Measurements from ENCODE around the gene KCNMB1. TPM values are rescaled to one million over a fixed set of nuclear protein-coding genes. Genes with fewer than 3 reads are reported as not detected.

The KCNMB1 gene
- total RNA-seq, 2 donors from 2014 or later = 0.09 TPM; not detected in 1

GRCh38 chr5:170337045-170337733, 52.0 kb downstream of the KCNMB1 start:
- H3K4me3 ChIP-seq (ENCODE audit: low read length) = no peak overlapping the region
- Mint-ChIP-seq H3K4me3 (no peak overlapping the region), H3K27ac (no peak overlapping the region), H3K4me1 (peaks cover 37% of the 10 kb centered on the region), H3K36me3 (ENCODE audit: low read depth) (no peaks in the 10 kb centered on the region), H3K9me3 (peaks cover 15% of the 10 kb centered on the region), H3K27me3 (ENCODE audit: insufficient read depth) (peaks cover 18% of the 10 kb centered on the region)
- DNase-seq = no peak
- peaks cover 16% of the 10 kb centered on the region for H3K27me3 ChIP-seq (ENCODE audit: control insufficient read depth, insufficient read depth, low read length, poor library complexity, severe bottlenecking)
- WGBS, 2 experiments (ENCODE audit: insufficient coverage in 1 of 2, insufficient read length in 1 of 2) = 72 to 88% methylated on average over 3 to 9 of the region's 9 CpGs
- no peaks in the 10 kb centered on the region for H3K36me3 ChIP-seq (ENCODE audit: control insufficient read depth, insufficient read depth, low read length)
- peaks cover 14% of the 10 kb centered on the region for H3K4me1 ChIP-seq (ENCODE audit: control insufficient read depth, insufficient read depth, low read length)
- no peak overlapping the region for H3K9ac ChIP-seq (ENCODE audit: extremely low read depth, low read length, poor library complexity, severe bottlenecking)
- H3K9me3 ChIP-seq (ENCODE audit: control insufficient read depth, low read length) = peaks cover 16% of the 10 kb centered on the region
- TF ChIP-seq, protein P1, sequence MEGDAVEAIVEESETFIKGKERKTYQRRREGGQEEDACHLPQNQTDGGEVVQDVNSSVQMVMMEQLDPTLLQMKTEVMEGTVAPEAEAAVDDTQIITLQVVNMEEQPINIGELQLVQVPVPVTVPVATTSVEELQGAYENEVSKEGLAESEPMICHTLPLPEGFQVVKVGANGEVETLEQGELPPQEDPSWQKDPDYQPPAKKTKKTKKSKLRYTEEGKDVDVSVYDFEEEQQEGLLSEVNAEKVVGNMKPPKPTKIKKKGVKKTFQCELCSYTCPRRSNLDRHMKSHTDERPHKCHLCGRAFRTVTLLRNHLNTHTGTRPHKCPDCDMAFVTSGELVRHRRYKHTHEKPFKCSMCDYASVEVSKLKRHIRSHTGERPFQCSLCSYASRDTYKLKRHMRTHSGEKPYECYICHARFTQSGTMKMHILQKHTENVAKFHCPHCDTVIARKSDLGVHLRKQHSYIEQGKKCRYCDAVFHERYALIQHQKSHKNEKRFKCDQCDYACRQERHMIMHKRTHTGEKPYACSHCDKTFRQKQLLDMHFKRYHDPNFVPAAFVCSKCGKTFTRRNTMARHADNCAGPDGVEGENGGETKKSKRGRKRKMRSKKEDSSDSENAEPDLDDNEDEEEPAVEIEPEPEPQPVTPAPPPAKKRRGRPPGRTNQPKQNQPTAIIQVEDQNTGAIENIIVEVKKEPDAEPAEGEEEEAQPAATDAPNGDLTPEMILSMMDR (conservative IDR thresholded peaks at IDR 0.05) = no peak
- H3K27ac ChIP-seq (ENCODE audit: low read depth, low read length) = no peak overlapping the region

- H3K9me3 ChIP-seq (ENCODE audit: control insufficient read depth, low read length) = peaks cover 5% of the 10 kb centered on the region
- H3K27me3 Mint-ChIP-seq (ENCODE audit: insufficient read depth) = peaks cover 9% of the 10 kb centered on the region
- H3K36me3 Mint-ChIP-seq (ENCODE audit: low read depth) = no peaks in the 10 kb centered on the region
- H3K4me3 ChIP-seq (ENCODE audit: low read length) = no peak overlapping the region
- TF ChIP-seq, protein P1 (conservative IDR thresholded peaks at IDR 0.05) = no peak
- DNase-seq = no peak
- H3K4me1 ChIP-seq (ENCODE audit: control insufficient read depth, insufficient read depth, low read length) = peaks cover 14% of the 10 kb centered on the region
- peaks cover 45% of the 10 kb centered on the region for H3K4me1 Mint-ChIP-seq
- WGBS, 2 experiments (ENCODE audit: insufficient coverage in 1 of 2, insufficient read length in 1 of 2) = 94 to 95% methylated on average over 5 to 6 of the region's 6 CpGs
- H3K27ac ChIP-seq (ENCODE audit: low read depth, low read length) = no peak overlapping the region
- no peak overlapping the region for H3K4me3 Mint-ChIP-seq
- peaks cover 4% of the 10 kb centered on the region for H3K9me3 Mint-ChIP-seq
- H3K9ac ChIP-seq (ENCODE audit: extremely low read depth, low read length, poor library complexity, severe bottlenecking) = no peak overlapping the region
- H3K27ac Mint-ChIP-seq = no peak overlapping the region
- peaks cover 15% of the 10 kb centered on the region for H3K27me3 ChIP-seq (ENCODE audit: control insufficient read depth, insufficient read depth, low read length, poor library complexity, severe bottlenecking)
- H3K36me3 ChIP-seq (ENCODE audit: control insufficient read depth, insufficient read depth, low read length) = no peaks in the 10 kb centered on the region
Measured at GRCh38 chr5:170336065-170336464, 53.1 kb downstream of the KCNMB1 start.

- Histone ChIP-seq H3K4me3 (ENCODE audit: low read length) (no peak overlapping the region), H3K27me3 (ENCODE audit: control insufficient read depth, insufficient read depth, low read length, poor library complexity, severe bottlenecking) (peaks cover 14% of the 10 kb centered on the region), H3K9me3 (ENCODE audit: control insufficient read depth, low read length) (no peaks in the 10 kb centered on the region), H3K36me3 (ENCODE audit: control insufficient read depth, insufficient read depth, low read length) (no peaks in the 10 kb centered on the region), H3K27ac (ENCODE audit: low read depth, low read length) (no peak overlapping the region), H3K9ac (ENCODE audit: extremely low read depth, low read length, poor library complexity, severe bottlenecking) (no peak overlapping the region), H3K4me1 (ENCODE audit: control insufficient read depth, insufficient read depth, low read length) (peaks cover 14% of the 10 kb centered on the region)
- Mint-ChIP-seq H3K4me1 (peaks cover 45% of the 10 kb centered on the region), H3K27me3 (ENCODE audit: insufficient read depth) (peaks cover 7% of the 10 kb centered on the region), H3K36me3 (ENCODE audit: low read depth) (no peaks in the 10 kb centered on the region), H3K9me3 (no peaks in the 10 kb centered on the region), H3K27ac (no peak overlapping the region), H3K4me3 (no peak overlapping the region)
- TF ChIP-seq, protein P1 (conservative IDR thresholded peaks at IDR 0.05) = no peak
- DNase-seq = no peak
- WGBS, 2 experiments (ENCODE audit: insufficient coverage in 1 of 2, insufficient read length in 1 of 2) = 86 to 100% methylated on average over 1 to 5 of the region's 5 CpGs
Measured at GRCh38 chr5:170334626-170335025, 54.5 kb downstream of the KCNMB1 start.
